Astrocyte (in vitro differentiated cells and primary cell): ENCODE measurements around the gene EPS8L1.

Experiments
- CTCF ChIP-seq: IDR thresholded peaks from 2 replicates; pipeline ENCODE4 v1.5.1; 2011; ENCODE audit warnings: low read depth, mild to moderate bottlenecking, inconsistent platforms, low read length, moderate library complexity; ENCODE audit not compliant: insufficient read depth
- EZH2 ChIP-seq: IDR thresholded peaks from 2 replicates; pipeline ENCODE4 v1.6.1; 2012; ENCODE audit warnings: mild to moderate bottlenecking, low read length, inconsistent platforms; ENCODE audit not compliant: insufficient read depth

GRCh38 chr19:55050749-55051532 lies 24.7 kb upstream of the EPS8L1 start:
- no peak for TF ChIP-seq CTCF
- TF ChIP-seq EZH2, result no peak
